Measurements from ENCODE around the gene C11orf91. TPM values are rescaled to one million over a fixed set of nuclear protein-coding genes. Genes with fewer than 3 reads are reported as not detected.
"Not testable (repeated sequence)": the region's sequence is repeated elsewhere in the genome, so short reads cannot be mapped to it uniquely, and the experiment has no call there.

C11orf91 gene
- total RNA-seq, 4 donors from 2014 or later, result not detected

DNA sequence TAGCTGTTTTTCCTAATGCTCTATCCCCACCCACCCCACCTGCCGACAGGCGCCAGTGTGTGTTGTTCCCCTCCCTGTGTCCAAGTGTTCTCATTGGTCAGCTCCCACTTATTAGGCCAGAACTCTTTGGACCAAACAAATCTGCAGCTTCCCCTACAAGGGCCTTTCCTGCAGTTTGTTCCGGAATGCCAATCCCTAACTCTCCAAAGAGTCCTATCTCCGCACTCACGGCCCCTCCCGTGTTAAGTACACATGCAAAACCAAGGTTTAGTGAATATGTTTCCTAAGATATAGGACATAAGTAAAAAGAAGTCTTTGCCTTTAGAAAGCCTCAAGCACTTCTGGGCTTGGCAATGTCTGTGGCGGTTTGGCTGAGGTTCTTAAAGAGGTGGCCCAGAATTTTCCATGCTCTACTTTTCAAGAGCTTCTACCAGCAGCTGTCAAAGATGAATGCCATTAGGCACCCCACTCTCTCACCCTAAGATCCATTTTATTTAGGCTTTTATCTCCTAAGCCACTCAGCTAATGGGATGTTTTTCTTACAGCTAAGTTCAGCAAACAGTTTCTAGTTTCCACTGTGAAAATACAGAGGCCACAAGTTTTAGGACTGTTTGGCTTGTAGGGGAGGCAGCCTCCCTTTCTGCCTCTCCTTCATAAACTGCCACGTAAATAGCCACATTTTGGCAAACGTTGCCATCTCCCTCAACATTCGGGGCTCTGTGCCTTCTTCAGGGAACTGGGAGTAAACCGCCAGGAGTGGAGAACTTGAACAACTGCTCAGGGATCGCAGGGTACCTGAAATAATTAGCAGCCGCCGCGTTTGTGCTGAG, 34.0 kb upstream of the C11orf91 start:
- H3K36me3 ChIP-seq, result peaks cover 0 to 19% (median 0%) of the 10 kb centered on the region in 3 donors
- WGBS, 2 donors, result 9 to 14% methylated on average over 15 of the region's 15 CpGs
- DNase-seq (ENCODE audit: low spot score in 2 of 2), result peak in 1 of 2 donors; percentile 44
- H3K4me3 ChIP-seq, result peak overlapping the region; percentile 76 to 89 (median 81)
- no peaks in the 10 kb centered on the region for H3K27me3 ChIP-seq
- H3K4me1 ChIP-seq, result peaks cover 0 to 62% (median 33%) of the 10 kb centered on the region in 4 donors
- no peaks in the 10 kb centered on the region for H3K9me3 ChIP-seq
- H3K27ac ChIP-seq, result peak overlapping the region; percentile 91 to 98 (median 96)
- TF ChIP-seq POLR2A (IDR thresholded peaks at IDR 0.05) (no peak), EP300 (IDR thresholded peaks at IDR 0.05) (peak in 1 of 2 donors; percentile 51)

DNA sequence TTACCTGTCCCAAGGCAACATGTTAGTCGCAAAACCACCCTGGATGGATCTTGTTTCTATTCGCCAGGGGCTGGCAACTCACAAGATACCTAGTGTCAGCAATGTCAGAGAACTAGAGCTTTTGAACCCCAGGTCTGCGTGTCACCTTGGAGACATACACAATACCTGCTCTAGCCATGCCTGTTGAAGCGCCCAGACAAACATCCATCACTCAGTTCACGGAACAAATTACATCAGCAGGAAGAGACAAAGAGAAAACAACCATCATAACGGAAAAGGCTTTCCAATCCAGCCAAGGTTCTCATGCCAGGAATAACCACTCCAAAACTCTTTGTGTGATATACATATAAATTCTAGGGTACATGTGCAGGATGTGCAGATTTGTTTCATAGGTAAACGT, 33.4 kb upstream of the C11orf91 start:
- H3K27ac ChIP-seq, result peak overlapping the region; percentile 91 to 98 (median 96)
- peaks cover 0 to 69% (median 33%) of the 10 kb centered on the region in 4 donors for H3K4me1 ChIP-seq
- H3K9me3 ChIP-seq, result no peaks in the 10 kb centered on the region
- DNase-seq (ENCODE audit: low spot score in 2 of 2), result no peak
- 58 to 61% methylated on average over 7 of the region's 7 CpGs for WGBS, 2 donors
- TF ChIP-seq, protein P1, sequence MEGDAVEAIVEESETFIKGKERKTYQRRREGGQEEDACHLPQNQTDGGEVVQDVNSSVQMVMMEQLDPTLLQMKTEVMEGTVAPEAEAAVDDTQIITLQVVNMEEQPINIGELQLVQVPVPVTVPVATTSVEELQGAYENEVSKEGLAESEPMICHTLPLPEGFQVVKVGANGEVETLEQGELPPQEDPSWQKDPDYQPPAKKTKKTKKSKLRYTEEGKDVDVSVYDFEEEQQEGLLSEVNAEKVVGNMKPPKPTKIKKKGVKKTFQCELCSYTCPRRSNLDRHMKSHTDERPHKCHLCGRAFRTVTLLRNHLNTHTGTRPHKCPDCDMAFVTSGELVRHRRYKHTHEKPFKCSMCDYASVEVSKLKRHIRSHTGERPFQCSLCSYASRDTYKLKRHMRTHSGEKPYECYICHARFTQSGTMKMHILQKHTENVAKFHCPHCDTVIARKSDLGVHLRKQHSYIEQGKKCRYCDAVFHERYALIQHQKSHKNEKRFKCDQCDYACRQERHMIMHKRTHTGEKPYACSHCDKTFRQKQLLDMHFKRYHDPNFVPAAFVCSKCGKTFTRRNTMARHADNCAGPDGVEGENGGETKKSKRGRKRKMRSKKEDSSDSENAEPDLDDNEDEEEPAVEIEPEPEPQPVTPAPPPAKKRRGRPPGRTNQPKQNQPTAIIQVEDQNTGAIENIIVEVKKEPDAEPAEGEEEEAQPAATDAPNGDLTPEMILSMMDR (IDR thresholded peaks at IDR 0.05), result no peak
- no peak for TF ChIP-seq EP300 (IDR thresholded peaks at IDR 0.05)
- TF ChIP-seq POLR2A (IDR thresholded peaks at IDR 0.05), result no peak
- H3K27me3 ChIP-seq, result no peaks in the 10 kb centered on the region
- peaks cover 0 to 23% (median 0%) of the 10 kb centered on the region in 3 donors for H3K36me3 ChIP-seq
- peak overlapping the region; percentile 26 to 89 (median 81) for H3K4me3 ChIP-seq

DNA sequence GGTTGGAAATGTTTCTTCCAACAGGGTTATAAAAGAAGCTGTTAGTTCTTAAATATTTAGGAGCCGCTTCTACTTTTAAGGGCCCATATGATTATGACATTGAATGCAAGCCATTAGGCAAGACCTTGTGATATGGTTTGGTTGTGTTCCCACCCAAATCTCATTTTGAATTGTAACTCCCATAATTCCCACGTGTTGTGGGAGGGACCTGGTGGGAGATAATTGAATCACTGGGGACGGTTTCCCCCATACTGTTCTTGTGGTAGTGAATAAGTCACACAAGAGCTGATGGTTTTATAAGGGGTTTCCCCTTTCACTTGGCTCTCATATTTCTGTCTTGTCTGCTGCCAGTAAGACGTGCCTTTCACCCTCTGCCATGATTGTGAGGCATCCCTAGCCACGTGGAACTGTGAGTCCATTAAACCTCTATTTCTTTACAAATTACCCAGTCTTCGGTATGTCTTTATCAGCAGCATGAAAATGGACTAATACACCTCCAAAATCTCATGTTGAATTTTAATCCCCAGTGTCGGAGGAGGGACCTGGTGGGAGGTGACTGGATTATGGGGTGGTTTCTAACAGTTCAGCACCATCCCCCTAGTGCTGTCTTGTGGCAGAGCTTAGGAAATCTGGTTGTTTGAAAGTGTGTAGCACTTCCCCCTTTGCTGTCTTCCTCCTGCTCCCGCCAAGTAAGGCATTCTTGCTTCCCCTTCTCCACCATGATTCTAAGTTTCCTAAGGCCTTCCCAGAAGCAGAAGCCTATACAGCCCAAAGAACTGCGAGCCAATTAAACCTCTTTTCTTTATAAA, 31.3 kb upstream of the C11orf91 start:
- Histone ChIP-seq H3K27me3 (no peaks in the 10 kb centered on the region), H3K4me1 (peaks cover 0 to 66% (median 31%) of the 10 kb centered on the region in 4 donors), H3K36me3 (peaks cover 0 to 27% (median 0%) of the 10 kb centered on the region in 3 donors), H3K4me3 (peak overlapping the region in 1 of 4 donors; percentile 0), H3K27ac (peak overlapping the region in 2 of 4 donors; percentile 96 to 98), H3K9me3 (no peaks in the 10 kb centered on the region)
- WGBS, 2 donors, result 63 to 67% methylated on average over 9 of the region's 9 CpGs
- TF ChIP-seq, protein P1 (IDR thresholded peaks at IDR 0.05), result no peak
- no peak for TF ChIP-seq POLR2A (IDR thresholded peaks at IDR 0.05)
- peak in 1 of 2 donors; percentile 46 for TF ChIP-seq EP300 (IDR thresholded peaks at IDR 0.05)
- DNase-seq (ENCODE audit: low spot score in 2 of 2), result no peak

DNA sequence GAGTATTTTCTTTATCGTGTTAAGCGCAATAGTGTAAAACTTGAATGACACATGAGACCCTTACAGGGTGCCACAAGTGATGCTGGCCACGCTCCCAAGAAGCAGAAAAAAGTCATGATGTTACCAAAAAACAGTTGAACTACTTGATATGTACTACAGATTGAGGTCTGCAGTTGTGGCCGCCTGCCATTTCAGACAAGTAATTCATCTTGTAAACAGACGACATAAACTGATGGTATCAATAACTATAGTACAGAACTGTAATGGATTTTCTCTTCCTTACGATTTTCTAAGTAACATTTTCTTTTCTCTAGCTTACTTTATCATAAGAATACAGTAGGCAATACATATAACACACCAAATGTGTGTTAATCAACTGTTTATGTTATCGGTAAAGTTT, 30.1 kb upstream of the C11orf91 start:
- no peak for DNase-seq (ENCODE audit: low spot score in 2 of 2)
- Histone ChIP-seq H3K9me3 (no peaks in the 10 kb centered on the region), H3K4me1 (peaks cover 0 to 72% (median 30%) of the 10 kb centered on the region in 4 donors), H3K4me3 (no peak overlapping the region), H3K36me3 (peaks cover 0 to 27% (median 0%) of the 10 kb centered on the region in 3 donors), H3K27ac (peak overlapping the region in 2 of 4 donors; percentile 13 to 53), H3K27me3 (no peaks in the 10 kb centered on the region)
- WGBS, 2 donors, result 57 to 64% methylated on average over 7 of the region's 7 CpGs
- TF ChIP-seq, protein P1 (IDR thresholded peaks at IDR 0.05), result no peak
- TF ChIP-seq POLR2A (IDR thresholded peaks at IDR 0.05) (no peak), EP300 (IDR thresholded peaks at IDR 0.05) (no peak)

DNA sequence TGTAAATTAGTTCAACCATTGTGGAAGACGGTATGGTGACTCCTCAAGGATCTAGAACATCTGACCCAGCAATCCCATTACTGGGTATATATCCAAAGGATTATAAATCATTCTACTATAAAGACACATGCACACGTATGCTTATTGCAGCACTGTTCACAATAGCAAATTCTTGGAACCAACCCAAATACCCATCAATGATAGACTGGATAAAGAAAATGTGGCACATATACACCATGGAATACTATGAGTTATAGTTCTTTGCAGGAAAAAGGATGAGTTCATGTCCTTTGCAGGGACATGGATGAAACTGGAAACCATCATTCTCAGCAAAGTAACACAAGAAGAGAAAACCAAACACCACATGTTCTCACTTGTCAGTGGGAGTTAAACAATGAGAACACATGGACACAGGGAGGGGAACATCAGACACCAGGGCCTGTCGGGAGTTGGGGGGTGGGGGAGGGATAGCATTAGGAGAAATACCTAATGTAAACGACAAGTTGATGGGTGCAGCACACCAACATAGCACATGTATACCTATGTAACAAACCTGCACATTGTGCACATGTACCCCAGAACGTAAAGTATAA, 28.5 kb upstream of the C11orf91 start:
- H3K27ac ChIP-seq; DNase-seq (ENCODE audit: low spot score in 2 of 2); H3K4me3 ChIP-seq; H3K27me3 ChIP-seq; H3K9me3 ChIP-seq: not testable (repeated sequence)
- Histone ChIP-seq H3K36me3 (peaks cover 0 to 27% (median 0%) of the 10 kb centered on the region in 3 donors), H3K4me1 (peaks cover 0 to 83% (median 34%) of the 10 kb centered on the region in 4 donors)
- 72 to 75% methylated on average over 5 of the region's 5 CpGs for WGBS, 2 donors

DNA sequence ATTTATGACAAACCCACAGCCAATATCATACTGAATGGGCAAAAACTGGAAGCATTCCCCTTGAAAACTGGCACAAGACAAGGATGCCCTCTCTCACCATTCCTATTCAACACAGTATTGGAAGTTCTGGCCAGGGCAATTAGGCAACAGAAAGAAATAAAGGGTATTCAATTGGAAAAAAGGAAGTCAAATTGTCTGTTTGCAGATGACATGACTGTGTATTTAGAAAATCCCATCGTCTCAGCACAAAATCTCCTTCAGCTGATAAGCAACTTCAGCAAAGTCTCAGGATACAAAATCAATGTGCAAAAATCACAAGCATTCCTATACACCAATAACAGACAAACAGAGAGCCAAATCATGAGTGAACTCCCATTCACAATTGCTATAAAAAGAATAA, 26.9 kb upstream of the C11orf91 start:
- not testable (repeated sequence) for H3K4me3 ChIP-seq; H3K27me3 ChIP-seq; DNase-seq (ENCODE audit: low spot score in 2 of 2); H3K9me3 ChIP-seq
- H3K36me3 ChIP-seq, result peaks cover 0 to 15% (median 0%) of the 10 kb centered on the region in 3 donors
- 34 to 43% methylated on average over 1 of the region's 1 CpG for WGBS, 2 donors
- peaks cover 0 to 83% (median 39%) of the 10 kb centered on the region in 4 donors for H3K4me1 ChIP-seq
- peak overlapping the region in 1 of 4 donors; percentile 47 for H3K27ac ChIP-seq
